ENCODE data around the gene CFAP300.

CFAP300 gene

DNA sequence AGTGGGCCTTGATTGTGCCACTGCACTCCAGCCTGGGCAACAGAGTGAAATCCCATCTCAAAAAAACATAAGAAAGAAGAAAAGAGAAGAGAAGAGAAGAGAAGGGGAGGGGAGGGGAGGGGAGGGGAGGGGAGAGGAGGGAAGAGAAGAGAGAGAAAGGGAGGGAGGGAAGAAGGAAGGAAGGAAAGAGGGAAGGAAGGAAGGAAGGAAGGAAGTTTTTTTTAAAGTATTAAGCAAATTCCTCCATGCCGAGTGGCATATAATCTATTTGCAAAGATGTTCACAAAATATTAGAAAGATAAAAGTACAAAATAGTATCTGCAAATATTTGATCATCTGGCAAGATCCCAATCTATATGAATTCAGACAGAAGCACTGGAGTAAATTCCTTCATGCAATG, 10.5 kb upstream of the CFAP300 start:
- H3K4me1 ChIP-seq (ENCODE audit: low read length): no peaks in the 10 kb centered on the region
- H3K9ac ChIP-seq (ENCODE audit: low read length): no peak overlapping the region
- H3K36me3 ChIP-seq (replicated peaks; ENCODE audit: low read depth, low read length): no peaks in the 10 kb centered on the region
- H3K4me3 ChIP-seq (ENCODE audit: low read length): no peak overlapping the region
- no peaks in the 10 kb centered on the region for H3K27me3 ChIP-seq (ENCODE audit: low read depth, low read length)
- TF ChIP-seq, protein P1, sequence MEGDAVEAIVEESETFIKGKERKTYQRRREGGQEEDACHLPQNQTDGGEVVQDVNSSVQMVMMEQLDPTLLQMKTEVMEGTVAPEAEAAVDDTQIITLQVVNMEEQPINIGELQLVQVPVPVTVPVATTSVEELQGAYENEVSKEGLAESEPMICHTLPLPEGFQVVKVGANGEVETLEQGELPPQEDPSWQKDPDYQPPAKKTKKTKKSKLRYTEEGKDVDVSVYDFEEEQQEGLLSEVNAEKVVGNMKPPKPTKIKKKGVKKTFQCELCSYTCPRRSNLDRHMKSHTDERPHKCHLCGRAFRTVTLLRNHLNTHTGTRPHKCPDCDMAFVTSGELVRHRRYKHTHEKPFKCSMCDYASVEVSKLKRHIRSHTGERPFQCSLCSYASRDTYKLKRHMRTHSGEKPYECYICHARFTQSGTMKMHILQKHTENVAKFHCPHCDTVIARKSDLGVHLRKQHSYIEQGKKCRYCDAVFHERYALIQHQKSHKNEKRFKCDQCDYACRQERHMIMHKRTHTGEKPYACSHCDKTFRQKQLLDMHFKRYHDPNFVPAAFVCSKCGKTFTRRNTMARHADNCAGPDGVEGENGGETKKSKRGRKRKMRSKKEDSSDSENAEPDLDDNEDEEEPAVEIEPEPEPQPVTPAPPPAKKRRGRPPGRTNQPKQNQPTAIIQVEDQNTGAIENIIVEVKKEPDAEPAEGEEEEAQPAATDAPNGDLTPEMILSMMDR (IDR thresholded peaks at IDR 0.05; ENCODE audit: low read depth, low read length): no peak
- TF ChIP-seq EZH2phosphoT487 (IDR thresholded peaks at IDR 0.05; ENCODE audit: low read depth): no peak
- no peaks in the 10 kb centered on the region for H4K20me1 ChIP-seq (ENCODE audit: insufficient read depth, low read length)
- H3K27ac ChIP-seq (ENCODE audit: low read length): no peak overlapping the region
- H3K4me2 ChIP-seq (ENCODE audit: low read length): no peak overlapping the region
- H2AFZ ChIP-seq (ENCODE audit: low read depth, low read length): no peak overlapping the region
- H3K79me2 ChIP-seq (ENCODE audit: low read length): no peaks in the 10 kb centered on the region
- no peaks in the 10 kb centered on the region for H3K9me3 ChIP-seq (ENCODE audit: insufficient read depth, low read length)

DNA sequence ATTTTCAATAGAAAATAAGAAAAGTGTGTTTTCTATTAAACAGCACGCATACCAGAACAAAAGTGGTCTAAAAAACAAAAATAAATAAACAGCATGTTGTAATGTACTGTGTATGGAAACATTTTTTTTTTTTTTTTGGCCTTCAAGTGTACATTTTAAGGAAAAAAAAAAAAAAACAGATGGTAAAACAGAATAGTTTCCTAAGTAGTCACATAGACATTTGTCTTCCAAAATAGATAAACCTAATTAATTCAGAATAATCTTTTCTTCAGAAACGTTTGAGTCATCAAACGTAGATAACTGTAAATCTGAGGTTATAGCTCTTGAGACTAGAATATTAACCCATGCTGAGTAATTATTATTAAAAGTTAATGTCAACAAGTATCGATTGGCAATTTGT, 396 bp upstream of the CFAP300 start:
- no peaks in the 10 kb centered on the region for H3K9me3 ChIP-seq (ENCODE audit: insufficient read depth, low read length)
- H3K4me3 ChIP-seq (ENCODE audit: low read length): no peak overlapping the region
- no peak overlapping the region for H3K4me2 ChIP-seq (ENCODE audit: low read length)
- peaks cover 7% of the 10 kb centered on the region for H3K4me1 ChIP-seq (ENCODE audit: low read length)
- no peaks in the 10 kb centered on the region for H3K27me3 ChIP-seq (ENCODE audit: low read depth, low read length)
- no peaks in the 10 kb centered on the region for H3K36me3 ChIP-seq (replicated peaks; ENCODE audit: low read depth, low read length)
- H3K79me2 ChIP-seq (ENCODE audit: low read length): no peaks in the 10 kb centered on the region
- H4K20me1 ChIP-seq (ENCODE audit: insufficient read depth, low read length): no peaks in the 10 kb centered on the region
- no peak overlapping the region for H2AFZ ChIP-seq (ENCODE audit: low read depth, low read length)
- no peak overlapping the region for H3K9ac ChIP-seq (ENCODE audit: low read length)
- no peak overlapping the region for H3K27ac ChIP-seq (ENCODE audit: low read length)
- TF ChIP-seq, protein P1 (IDR thresholded peaks at IDR 0.05; ENCODE audit: low read depth, low read length): no peak
- TF ChIP-seq EZH2phosphoT487 (IDR thresholded peaks at IDR 0.05; ENCODE audit: low read depth): no peak

DNA sequence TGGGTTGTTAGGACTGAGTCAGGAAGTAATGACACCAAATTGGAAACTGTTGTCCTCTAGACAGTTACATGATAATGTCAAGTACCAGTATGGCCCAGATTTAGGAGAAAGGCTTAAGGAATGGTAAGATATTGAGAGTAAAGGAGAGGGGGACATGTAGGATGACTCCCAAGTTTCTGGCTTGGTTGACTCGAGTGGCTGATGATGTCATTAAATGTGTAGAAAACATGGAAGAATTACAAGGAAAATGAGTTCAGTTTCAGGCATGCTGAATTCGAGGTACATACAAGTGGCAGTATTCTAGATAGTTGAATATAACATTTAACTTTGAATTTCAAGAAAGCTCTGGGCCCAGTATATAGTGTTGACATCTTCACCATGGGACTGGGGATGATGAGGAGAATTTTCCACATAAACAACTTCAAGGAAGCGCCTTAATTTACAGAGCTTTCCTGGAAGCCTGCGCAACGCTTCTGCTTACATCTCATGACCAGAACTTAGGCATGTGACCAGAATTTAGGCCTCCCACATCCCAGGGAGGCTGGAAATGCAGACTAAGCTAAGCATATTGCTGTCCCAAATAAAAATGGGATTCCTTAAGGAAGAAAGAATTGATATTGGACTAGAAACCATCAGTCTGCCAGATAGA, 3.8 kb downstream of the CFAP300 start:
- no peak for TF ChIP-seq EZH2phosphoT487 (IDR thresholded peaks at IDR 0.05; ENCODE audit: low read depth)
- TF ChIP-seq, protein P1 (IDR thresholded peaks at IDR 0.05; ENCODE audit: low read depth, low read length): no peak
- H3K9me3 ChIP-seq (ENCODE audit: insufficient read depth, low read length): no peaks in the 10 kb centered on the region

DNA sequence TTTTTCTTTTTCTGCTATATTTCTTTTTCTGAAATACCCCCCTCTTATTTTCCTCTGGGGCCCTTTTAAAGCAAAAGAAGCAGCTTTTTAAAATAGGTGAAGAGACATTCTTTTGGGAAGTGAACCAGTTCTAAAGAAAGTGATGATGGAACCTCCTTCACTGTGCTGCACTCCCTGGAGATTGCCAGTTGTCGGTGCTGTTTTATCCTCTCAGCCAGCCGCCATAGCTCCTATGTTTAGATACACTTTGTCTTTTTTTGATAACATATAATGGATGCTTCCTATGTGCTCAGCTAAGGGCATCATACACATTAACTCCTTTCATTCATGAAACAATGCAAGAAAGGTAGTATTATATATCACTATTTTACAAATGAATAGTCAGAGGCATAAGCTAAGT, 14.0 kb downstream of the CFAP300 start:
- H3K27me3 ChIP-seq (ENCODE audit: low read depth, low read length): no peaks in the 10 kb centered on the region
- TF ChIP-seq EZH2phosphoT487 (IDR thresholded peaks at IDR 0.05; ENCODE audit: low read depth): no peak
- TF ChIP-seq, protein P1 (IDR thresholded peaks at IDR 0.05; ENCODE audit: low read depth, low read length): peak; percentile 29
- H4K20me1 ChIP-seq (ENCODE audit: insufficient read depth, low read length): no peaks in the 10 kb centered on the region
- no peak overlapping the region for H2AFZ ChIP-seq (ENCODE audit: low read depth, low read length)
- no peaks in the 10 kb centered on the region for H3K79me2 ChIP-seq (ENCODE audit: low read length)
- H3K4me1 ChIP-seq (ENCODE audit: low read length): no peaks in the 10 kb centered on the region
- no peaks in the 10 kb centered on the region for H3K9me3 ChIP-seq (ENCODE audit: insufficient read depth, low read length)
- H3K4me2 ChIP-seq (ENCODE audit: low read length): no peak overlapping the region
- H3K9ac ChIP-seq (ENCODE audit: low read length): no peak overlapping the region
- no peak overlapping the region for H3K27ac ChIP-seq (ENCODE audit: low read length)
- no peaks in the 10 kb centered on the region for H3K36me3 ChIP-seq (replicated peaks; ENCODE audit: low read depth, low read length)
- no peak overlapping the region for H3K4me3 ChIP-seq (ENCODE audit: low read length)

More for the DNA sequence above, 3.8 kb downstream of the CFAP300 start:
- H2AFZ ChIP-seq (ENCODE audit: low read depth, low read length): no peak overlapping the region
- H3K9ac ChIP-seq (ENCODE audit: low read length): no peak overlapping the region
- H3K4me3 ChIP-seq (ENCODE audit: low read length): no peak overlapping the region
- no peaks in the 10 kb centered on the region for H4K20me1 ChIP-seq (ENCODE audit: insufficient read depth, low read length)
- no peaks in the 10 kb centered on the region for H3K27me3 ChIP-seq (ENCODE audit: low read depth, low read length)
- H3K4me1 ChIP-seq (ENCODE audit: low read length): peaks cover 7% of the 10 kb centered on the region
- no peak overlapping the region for H3K4me2 ChIP-seq (ENCODE audit: low read length)
- no peaks in the 10 kb centered on the region for H3K36me3 ChIP-seq (replicated peaks; ENCODE audit: low read depth, low read length)
- H3K79me2 ChIP-seq (ENCODE audit: low read length): no peaks in the 10 kb centered on the region
- H3K27ac ChIP-seq (ENCODE audit: low read length): no peak overlapping the region
